ENCODE data around the gene RAB33A. TPM values are rescaled to one million over a fixed set of nuclear protein-coding genes. Genes with fewer than 3 reads are reported as not detected.

The RAB33A gene
- total RNA-seq, 1 donor, result 3.0 TPM

DNA sequence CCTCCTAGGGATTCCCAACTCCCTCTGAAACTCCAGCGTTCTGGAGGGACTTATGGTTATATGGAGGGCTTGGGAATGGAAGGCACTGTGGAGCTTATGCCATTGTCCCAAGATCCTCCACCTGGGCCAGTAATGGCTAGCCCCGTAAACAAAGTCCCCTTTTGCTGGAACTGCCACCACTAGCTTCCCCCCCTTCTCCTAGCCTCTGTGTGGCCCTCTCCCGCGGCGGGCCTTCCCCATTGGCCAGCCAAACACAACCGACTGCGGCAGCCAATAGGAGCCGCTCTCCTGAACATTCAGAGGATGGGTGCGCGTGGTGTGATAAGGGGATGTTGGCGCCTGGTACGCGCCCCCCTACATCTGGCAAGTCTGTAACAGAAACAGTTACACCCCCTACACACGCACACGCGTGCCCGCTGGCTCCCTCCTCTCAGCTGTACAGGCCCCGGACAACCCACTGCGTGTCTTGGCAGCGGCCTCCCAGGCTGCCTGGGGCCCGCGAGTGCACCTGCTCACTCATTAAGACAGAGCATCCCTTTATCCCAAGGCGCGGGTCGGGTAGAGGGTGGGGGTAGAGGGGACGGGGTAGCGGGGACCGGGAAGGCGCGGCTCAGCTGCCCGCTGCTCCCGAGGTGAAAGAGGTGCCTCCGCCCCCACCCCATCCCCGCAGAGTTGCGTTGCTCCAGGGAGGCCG lies 863 bp upstream of the RAB33A start:
- TF ChIP-seq, protein P1, sequence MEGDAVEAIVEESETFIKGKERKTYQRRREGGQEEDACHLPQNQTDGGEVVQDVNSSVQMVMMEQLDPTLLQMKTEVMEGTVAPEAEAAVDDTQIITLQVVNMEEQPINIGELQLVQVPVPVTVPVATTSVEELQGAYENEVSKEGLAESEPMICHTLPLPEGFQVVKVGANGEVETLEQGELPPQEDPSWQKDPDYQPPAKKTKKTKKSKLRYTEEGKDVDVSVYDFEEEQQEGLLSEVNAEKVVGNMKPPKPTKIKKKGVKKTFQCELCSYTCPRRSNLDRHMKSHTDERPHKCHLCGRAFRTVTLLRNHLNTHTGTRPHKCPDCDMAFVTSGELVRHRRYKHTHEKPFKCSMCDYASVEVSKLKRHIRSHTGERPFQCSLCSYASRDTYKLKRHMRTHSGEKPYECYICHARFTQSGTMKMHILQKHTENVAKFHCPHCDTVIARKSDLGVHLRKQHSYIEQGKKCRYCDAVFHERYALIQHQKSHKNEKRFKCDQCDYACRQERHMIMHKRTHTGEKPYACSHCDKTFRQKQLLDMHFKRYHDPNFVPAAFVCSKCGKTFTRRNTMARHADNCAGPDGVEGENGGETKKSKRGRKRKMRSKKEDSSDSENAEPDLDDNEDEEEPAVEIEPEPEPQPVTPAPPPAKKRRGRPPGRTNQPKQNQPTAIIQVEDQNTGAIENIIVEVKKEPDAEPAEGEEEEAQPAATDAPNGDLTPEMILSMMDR (IDR thresholded peaks at IDR 0.05; ENCODE audit: insufficient read depth, low read length), result no peak
- peak overlapping the region; percentile 56 for H3K4me3 ChIP-seq (ENCODE audit: low read depth, low read length)
- DNase-seq (ENCODE audit: low read depth), result no peak

GRCh38 chrX:130172127-130172845 lies 524 bp downstream of the RAB33A start:
- no peak for DNase-seq (ENCODE audit: low read depth)
- TF ChIP-seq, protein P1 (IDR thresholded peaks at IDR 0.05; ENCODE audit: insufficient read depth, low read length), result no peak
- H3K4me3 ChIP-seq (ENCODE audit: low read depth, low read length), result peak overlapping the region; percentile 56

GRCh38 chrX:130173190-130173895 lies 1.6 kb downstream of the RAB33A start:
- peak; percentile 93 for DNase-seq (ENCODE audit: low read depth)
- TF ChIP-seq, protein P1 (IDR thresholded peaks at IDR 0.05; ENCODE audit: insufficient read depth, low read length), result no peak

GRCh38 chrX:130174045-130174704 lies 2.4 kb downstream of the RAB33A start:
- TF ChIP-seq, protein P1 (IDR thresholded peaks at IDR 0.05; ENCODE audit: insufficient read depth, low read length), result no peak
- no peak overlapping the region for H3K4me3 ChIP-seq (ENCODE audit: low read depth, low read length)
- peak; percentile 91 for DNase-seq (ENCODE audit: low read depth)

More at GRCh38 chrX:130173190-130173895, 1.6 kb downstream of the RAB33A start:
- H3K4me3 ChIP-seq (ENCODE audit: low read depth, low read length), result peak overlapping the region; percentile 28

DNA sequence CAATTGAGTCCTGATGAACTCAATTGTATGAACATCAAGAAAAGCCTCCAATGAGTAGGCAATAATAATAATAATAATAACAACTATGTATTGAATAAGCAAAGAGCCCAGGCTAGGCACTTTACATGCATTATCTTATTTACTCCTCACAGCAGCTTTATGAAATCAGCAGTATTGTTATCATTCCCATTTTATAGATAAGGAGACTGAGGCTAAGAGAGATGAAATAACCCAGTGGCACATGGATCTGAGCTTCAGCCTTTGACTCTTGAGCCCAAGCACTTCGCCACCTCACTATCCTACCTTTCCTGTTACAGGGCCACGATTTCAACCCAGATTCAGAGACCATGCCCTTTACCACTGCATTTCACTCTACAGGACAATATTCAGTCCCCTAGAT lies 3.2 kb downstream of the RAB33A start:
- no peak overlapping the region for H3K4me3 ChIP-seq (ENCODE audit: low read depth, low read length)
- DNase-seq (ENCODE audit: low read depth), result no peak
- TF ChIP-seq, protein P1 (IDR thresholded peaks at IDR 0.05; ENCODE audit: insufficient read depth, low read length), result no peak

GRCh38 chrX:130176354-130176776 lies 4.6 kb downstream of the RAB33A start:
- H3K4me3 ChIP-seq (ENCODE audit: low read depth, low read length), result no peak overlapping the region
- TF ChIP-seq, protein P1 (IDR thresholded peaks at IDR 0.05; ENCODE audit: insufficient read depth, low read length), result no peak
- no peak for DNase-seq (ENCODE audit: low read depth)

Measured in fibroblast of the aortic adventitia (primary cell).